ENCODE data around the gene THUMPD3.

The THUMPD3 gene

DNA sequence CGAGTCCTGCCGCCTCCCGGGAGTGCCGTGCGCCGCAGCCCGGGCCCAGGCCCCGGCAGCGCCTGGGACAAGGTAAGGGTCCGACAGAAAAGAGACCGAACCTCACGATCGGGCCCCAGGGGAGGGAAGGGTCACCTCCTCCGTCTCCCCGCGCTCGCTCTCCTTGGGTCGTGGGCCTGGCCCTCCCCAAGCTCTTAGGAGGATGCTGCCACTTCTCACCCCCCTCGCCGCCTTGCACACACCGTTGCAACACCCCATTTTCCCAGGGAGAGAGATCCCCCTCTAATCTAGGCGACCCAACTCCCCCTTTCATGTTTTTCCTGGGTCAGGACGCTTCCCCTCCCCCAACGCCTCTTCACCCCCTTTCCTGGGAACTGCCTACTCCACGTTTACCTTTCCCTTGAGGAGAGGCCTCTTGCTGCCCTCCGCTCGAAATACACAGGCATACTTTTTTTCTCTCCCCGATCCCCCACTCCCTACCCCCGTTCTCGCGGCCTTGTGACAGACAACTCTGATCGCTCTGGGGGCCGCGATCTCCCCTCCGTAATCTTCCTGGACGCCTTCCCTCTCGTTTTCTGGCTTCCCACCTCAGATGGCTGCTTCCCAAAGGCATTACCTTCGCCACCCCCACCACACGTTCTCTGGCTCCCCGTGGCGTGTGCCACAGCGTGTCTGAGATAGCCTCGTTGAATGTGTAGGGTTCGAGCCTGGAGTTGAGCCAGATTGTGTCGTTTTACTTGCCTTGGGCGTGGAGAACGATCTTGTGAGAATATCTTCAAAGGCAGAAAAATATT lies 35.2 kb downstream of the THUMPD3 start:
- DNase-seq: peak; percentile 45

DNA sequence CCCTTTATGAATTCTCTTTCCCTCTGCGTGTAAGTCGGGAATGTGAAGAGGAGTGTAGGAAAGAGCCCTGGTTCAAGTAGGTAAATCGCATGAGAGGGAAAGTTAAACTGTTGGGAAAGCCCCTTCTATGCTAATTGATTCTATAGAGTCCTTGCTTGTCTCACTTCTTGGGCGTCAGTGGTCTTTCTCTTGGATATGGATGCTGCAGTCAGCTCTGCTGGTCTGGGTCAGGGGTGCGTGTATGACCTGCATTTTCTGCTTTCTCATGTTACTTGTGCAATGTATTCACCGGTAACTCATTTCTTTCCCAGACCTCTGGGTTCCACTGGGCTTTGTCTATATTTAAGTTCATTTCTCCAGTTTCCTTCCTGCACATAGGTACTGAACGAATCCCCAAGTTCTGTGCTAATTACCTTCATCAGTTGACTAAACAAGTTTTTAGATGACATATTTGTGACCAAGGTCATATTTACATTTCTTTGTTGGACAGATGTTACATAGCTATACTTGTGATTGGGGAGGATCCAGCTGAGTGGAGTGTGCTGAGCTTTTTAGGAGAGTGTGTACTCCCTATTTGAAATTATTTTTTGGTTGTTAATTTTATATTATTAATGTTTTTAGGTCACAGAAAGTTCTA lies 36.0 kb downstream of the THUMPD3 start:
- peak; percentile 8 for DNase-seq

DNA sequence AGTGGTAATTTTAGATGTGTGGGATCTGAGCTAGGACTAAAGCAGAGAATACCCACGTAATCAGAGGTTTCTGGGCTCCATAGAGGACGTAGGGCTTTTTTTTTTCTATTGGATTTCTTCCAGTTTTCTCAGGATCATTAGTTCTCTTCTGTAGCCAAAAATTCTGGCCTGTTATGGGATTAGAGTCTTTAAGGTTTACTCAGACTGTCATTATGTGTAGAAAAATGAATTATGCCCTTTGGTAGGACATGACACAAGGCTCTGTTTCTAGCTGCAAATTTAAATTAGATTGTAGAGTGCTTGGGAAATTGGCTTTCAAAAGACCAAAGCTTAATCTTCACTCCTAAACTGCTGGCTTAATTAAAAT lies 36.5 kb downstream of the THUMPD3 start:
- DNase-seq: no peak

DNA sequence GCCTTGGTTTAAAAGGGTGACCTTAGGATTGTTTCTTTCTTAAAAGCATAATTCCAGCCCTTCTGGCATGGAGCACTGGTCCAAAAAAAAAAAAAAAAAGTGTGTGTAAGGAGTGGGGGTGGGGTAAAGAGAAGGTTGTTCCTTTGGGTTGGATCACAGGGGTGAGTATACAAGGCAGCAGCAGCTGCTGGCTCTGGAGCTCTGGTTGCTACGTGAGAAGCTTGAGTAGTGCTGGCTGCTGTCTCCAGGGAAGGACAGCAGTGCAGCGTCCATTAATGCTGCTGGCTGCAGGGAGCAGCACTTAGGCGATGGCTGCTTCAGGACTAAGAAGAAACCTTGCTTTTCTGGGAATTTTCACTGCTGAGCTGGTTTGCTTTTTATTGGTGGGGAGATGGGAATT lies 36.9 kb downstream of the THUMPD3 start:
- DNase-seq: no peak

DNA sequence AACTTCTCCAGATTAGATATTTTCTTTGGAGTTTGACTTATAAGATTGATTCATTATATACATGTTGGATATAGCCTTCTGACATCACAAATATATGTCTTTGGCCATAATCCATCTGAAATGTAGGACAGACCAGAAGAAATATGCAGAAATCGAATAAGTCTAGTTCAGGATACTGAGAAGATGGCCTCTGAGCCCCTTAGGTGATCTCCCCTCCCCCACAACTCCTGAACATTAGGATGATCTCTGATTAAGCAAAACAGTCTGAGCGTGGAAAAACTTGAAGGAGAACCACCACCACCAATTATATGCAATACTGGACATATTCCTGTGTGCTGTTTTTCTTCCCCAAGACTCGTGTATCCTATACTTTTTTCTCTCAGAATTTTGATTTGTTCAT lies 37.8 kb downstream of the THUMPD3 start:
- no peak for DNase-seq

DNA sequence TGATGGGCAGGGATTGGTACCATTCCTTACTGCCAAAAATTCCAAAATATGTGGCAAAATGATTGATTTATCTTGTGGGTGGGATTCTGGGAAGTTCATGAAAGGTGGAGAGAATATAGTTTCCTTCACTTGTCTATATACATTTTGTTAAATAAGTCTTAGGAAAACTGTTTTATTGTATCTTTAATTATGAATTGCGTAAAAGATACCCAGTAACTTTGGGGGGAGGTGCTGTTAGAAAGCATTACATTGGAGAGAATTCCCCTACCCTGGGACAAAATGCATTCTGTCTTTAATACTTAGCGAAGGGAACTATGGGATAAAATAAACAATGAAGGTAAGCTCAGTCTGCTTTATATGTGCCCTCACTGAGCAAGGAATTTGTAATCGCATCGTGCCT lies 39.1 kb downstream of the THUMPD3 start:
- no peak for DNase-seq

DNA sequence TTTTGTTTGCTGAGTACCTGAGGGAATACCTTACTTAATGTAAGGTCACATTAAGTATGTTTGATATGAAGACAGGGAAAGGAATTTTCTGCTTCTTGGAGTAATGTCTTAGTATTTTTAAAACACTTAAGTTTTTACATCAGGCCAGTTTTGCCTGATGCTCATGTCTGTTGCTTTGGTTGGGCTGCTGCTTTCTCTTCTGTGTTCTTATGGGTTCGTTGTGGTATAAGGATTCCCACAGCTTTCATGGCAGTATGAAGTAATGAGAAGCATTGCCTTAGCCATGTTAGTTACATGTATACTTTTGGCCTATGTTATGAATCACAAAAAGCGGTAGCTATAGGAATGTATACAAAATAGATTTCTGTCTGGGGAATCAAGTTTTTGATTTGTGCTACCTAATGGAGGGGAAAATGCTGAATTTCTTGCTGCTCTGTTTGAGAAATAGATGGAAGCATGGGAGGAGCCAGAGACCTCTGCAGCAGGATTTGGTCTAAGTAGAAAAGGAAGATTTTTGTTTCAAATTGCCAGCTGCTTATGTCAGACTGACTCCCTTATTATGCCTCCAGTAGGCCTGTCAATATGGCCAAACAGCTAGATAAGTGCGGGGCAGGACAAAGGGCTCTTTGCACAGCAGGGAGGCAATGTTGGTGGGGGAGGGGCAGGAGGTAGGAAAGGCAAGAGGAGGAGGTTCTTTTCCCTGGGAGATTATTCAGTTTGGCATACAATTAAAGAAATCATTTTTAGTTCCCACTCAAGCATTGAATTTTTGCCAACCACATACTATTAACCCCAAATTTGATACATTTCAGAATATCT lies 39.8 kb downstream of the THUMPD3 start:
- no peak for DNase-seq

DNA sequence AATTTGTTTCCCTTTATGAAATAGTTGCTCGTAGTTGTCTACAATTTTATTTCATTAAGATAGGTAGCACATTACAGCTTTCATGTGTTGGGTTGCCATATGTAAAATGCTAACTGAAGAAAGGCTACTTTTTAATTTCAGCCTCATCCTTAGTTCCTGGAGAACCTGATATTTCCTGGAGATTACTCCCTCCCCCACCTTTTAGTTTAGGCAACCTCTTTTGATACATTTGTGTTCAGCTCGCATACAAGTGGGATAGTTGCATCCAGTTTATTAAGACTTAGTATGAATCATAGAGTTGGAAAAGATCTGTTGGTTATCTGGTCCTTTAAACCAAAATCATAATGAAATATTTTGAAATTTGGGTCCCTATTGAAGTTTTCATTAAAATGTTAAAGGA lies 40.6 kb downstream of the THUMPD3 start:
- DNase-seq: no peak

DNA sequence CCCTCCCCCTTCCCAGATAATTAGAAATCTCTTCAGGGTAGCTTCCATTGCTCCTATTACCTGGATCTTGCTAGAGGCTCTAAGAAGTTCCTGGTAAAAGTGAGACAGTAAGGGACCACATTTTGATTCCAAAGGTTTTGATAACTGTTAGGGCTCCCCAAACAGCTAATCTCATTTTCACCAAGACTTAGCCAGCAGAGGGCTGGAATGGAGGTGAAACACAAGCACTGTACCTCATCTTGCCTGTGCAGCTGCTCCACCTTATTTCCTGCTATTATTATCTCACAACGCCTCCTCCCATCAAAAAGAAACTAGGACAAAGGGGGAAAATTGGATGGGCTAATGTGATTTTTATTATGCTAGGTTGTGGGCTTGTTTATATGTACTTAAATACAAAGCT lies 41.8 kb downstream of the THUMPD3 start:
- DNase-seq: no peak

DNA sequence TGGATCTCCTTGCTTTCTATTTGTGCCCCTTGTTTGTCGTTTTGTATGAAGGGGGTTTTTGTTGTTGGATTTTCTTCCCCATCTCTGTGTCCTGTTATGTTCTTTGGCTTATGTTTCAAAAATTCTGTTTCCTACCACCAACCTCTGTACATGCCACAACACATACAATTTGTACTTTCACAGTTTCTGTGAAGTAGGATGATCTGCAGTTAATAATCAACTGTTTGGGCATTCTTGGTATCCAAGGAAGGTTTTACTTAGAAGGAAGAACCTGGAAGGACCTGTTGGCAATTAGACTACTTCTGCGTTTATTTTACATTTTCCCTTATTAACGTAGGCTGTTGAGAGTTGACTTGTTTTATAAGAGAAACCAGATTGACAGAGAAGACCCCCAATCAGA lies 42.9 kb downstream of the THUMPD3 start:
- DNase-seq: no peak

DNA sequence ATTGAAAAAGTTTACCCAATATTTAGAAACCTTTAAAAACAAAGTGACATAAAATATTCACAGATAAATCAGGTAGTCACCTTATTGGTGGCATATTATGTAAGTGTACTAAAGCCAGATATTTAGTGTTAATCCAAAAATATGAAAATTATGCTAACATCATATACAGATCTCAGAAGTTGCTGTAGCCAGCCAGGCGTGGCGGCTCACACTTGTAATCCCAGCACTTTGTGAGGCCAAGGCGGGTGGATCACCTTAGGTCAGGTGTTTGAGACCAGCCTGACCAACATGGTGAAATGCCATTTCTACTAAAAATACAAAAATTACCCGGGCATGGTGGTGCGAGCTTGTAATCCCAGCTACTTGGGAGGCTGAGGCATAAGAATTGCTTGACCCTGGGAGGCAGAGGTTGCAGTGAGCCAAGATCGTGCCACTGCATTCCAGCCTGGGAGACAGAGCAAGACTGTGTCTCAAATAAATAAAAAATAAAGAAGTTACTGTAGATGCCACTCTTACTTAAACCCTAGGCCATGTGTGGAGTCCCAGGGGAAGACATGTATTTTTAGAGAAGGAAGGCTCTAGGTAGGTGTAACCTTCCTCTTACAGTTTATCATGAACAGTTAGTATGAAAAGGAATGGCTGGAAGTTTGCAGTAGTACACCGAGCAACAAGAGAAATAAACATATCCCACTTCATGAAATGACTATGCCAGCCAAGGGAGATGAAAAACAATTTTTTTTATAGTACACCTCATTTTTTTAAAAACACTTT lies 44.2 kb downstream of the THUMPD3 start:
- DNase-seq: no peak

DNA sequence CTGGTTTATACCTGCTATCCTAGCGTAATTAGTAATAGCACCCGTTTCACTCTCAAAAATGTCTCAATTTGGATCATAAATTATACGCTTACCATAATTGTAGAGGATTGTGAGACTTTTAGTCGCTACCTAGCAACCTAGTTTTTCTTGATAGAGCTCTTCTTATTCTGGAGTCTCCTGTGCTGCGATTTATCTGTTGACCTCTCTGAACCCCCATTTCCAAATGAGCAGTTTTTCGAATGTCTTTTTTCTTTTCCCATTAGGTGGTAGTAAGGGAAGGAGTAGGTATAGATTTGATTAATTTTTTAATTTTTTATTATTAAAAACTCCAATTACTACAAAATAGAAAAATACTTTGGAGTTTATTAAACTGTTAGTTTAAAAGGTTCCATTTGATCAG lies 45.2 kb downstream of the THUMPD3 start:
- no peak for DNase-seq

DNA sequence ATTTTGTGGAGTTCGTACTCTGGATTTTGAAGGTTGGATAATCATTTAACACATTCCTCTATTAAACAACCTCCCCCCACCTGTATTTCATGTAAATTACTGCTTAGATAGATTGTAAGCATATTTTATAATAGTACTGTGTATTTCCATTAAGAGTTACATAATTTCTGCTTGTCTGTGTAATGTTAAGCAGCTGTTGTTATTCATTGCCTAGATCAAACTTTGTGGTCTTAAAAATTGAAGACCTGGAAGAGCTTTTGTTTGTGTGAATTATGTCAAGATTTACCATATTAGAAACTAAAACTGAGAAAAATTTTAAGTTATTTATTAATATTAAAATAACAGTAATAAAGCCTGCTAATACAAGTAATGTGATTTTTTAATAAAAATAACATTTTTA lies 45.7 kb downstream of the THUMPD3 start:
- DNase-seq: no peak

DNA sequence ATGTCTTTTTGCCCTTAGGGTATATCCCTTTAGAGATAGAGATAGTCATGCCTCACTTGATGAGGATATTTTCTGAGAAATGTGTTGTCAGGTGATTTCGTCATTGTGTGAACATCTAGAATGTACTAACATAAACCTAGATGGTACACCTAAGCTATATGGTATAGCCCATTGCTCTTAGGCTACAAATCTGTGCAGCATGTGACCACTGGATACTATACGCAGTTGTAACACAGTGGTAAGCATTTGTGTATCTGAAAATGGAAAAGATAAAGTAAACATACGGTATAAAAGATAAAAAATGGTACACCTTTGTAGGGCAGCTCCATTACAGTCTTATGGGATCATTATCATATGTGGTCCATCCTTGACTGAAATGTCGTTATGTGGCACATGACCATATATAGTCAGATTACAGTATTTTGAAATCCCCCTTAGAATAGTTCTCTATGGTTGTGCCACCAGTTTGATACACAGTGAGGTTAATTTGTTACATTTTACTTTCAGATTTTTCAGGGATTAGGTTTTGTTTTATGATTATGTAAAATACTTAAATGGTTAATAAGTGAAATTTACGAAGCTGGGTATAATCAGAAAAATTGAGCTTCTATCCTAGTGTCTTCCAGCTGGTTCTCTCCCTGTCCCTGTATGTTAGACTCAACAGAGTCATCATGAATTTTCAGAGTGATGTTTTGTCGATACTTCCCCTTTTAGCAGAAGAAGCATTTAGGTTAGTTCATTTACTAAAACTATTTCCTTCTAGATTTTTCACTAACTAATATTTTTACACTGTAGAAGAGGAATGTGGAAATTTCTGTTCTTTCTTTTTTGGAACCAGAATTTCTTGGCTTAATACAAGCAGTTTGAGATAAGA lies 47.4 kb downstream of the THUMPD3 start:
- no peak for DNase-seq

DNA sequence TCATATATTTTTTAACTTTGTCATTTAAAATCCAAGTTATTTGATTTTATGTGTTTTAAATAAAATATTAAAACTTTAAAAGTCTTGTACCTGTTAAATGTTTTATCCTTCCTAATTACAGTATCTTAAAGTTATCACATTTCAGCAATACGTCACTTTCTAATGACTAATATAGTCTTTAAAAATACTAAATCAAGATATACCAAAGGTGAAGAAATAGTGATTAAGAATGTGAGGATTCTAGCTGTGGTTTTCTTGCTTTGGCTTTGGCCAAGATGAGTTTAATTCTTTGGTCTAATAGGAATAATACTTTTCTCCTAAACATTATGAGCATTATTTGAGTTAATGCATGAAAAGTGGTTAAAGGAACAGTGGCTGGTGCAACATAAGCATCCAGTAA lies 48.4 kb downstream of the THUMPD3 start:
- DNase-seq: no peak

DNA sequence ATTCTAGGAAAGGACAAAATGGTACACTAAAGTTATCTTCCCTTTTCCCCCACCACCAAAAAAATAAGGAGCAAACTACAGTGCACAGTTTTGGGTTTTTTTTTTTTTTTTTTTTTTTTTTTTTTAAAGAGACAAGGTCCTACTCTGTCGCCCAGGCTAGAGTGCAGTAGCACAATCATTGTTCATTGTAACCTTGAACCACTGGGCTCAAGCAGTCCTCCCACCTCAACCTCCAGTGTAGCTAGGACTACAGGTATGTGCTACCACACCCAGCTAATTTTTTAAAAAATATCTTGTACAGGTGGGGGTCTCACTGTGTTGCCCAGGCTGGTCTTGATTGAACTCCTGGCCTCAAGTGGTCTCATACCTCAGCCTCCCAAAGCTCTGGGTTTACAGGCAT lies 49.4 kb downstream of the THUMPD3 start:
- no peak for DNase-seq

DNA sequence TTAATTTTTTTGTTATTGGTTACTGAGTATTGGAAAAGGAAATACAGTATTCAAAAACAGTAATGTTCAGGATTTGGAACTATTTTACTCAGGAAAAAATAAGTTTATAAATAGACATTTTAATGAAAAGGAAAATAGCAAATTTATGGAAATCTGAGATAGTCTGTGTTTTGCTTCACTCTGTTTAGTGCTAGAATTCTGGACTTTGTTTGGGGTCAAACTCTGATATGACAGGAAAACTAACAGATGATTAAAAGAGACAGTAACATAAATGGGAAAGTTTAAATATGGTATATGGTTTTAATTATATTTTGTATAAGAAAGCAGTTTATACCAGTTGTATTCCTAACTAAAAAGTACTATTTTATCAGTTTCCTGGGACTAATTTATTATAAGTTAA lies 52.0 kb downstream of the THUMPD3 start:
- DNase-seq: no peak

DNA sequence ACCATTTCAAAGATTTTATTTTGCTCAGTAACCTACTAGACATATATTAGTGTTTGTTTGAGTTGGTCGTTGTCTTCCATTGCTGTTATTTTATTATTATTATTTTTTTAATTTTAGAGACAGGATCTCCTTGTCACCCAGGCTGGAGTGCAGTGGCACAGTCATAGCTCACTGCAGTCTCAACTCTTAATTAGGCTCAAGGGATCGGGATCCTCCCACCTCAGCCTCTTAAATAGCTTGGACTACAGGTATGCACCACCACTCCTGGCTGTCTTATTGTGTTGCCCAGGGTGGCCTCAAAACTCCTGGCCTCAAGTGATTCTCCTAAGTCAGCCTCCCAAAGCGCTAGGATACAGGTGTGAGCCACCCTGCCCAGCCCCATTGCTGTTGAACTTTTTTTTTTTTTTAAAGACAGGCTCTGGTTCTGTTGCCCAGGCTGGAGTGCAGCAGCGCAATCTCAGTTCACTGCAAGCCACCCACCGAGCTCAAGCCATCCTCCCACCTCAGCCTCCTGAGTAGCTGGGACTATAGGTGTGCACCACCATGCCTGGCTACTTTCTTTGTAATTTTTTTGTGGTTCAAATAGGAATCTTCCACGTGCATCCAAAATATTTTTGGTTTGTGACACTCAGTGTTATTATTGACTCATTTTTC lies 52.8 kb downstream of the THUMPD3 start:
- no peak for DNase-seq

DNA sequence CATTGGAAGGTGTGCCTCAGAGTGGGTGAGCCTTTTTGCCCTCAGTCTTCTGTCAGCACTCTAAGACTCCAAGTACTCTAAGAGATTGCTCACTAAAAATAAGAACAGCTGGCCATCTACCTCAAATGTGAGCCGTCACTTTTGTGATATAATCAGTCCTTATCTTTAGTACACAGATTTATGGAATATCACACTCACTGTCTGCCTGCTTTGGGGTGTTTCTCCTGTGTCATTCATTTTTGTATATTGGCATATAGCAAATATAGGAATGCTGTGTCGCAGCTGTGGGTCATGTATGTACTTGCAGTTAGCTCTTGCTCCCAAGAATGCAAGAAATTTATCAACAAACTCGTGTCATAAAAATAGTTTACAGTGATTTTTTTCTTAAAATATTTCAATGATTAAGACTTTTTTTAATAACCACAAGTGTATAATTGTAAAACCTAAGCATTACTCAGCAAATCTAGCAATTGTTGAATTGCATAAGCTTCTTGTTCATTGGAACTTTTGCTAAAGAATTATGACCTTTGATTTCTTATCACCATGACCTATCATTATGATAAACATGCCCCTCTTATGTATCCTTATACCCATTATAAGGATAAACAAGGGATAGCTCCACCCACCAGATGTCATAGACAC lies 53.4 kb downstream of the THUMPD3 start:
- no peak for DNase-seq

DNA sequence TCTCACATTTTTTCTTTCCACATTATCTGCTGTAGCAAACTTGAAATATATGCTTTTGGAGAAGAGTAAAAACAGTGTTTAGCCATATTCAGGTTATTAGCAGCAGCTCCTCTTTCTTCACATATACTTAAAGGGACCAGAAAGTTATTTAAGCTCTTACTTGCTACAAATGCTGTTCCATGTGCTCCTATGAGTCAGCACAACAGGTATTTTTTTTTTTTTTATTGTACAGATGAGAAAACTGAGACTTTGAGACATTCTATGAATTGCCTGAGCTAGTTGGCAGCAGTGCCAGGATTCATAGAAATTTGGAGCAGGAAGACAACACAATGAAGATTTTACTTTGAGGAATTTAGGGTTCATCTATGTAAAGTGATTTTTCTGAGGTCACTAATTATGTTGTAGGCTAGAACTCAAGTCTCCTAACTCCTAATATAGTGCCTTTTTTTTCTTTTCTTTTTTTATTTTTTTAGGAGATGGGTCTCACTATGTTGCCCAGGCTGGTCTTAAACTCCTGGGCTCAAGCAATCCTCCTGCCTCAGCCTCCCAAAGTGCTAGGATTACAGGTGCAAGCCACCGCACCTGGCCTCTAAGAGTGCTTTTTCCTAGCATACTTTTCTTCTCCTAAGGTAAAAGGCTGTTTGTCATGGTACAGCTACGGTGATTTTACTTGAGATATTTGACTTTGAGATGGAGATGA lies 58.1 kb downstream of the THUMPD3 start:
- no peak for DNase-seq

Measured in effector CD8-positive, alpha-beta T cell (primary cell).